GM18868 (cell line): ENCODE measurements around the gene SLC46A2.

ENCODE experiments used
- ATAC-seq: cut with Tn5 transposase; IDR thresholded peaks from one replicate; pipeline ENCODE4 v1.9.1; 2021; ENCODE audit warnings: mild to moderate bottlenecking, moderate library complexity; ENCODE audit not compliant: unreplicated experiment

Gene SLC46A2

GRCh38 chr9:112860451-112860850 is 30.2 kb downstream of the SLC46A2 start:
- no peak for ATAC-seq

GRCh38 chr9:112858625-112859147 is 32.0 kb downstream of the SLC46A2 start:
- peak; percentile 87 for ATAC-seq

- ATAC-seq = no peak
Measured at GRCh38 chr9:112858005-112858404, 32.7 kb downstream of the SLC46A2 start.

- no peak for ATAC-seq
Measured at GRCh38 chr9:112856843-112857242, 33.8 kb downstream of the SLC46A2 start.

GRCh38 chr9:112856200-112856599 is 34.5 kb downstream of the SLC46A2 start:
- no peak for ATAC-seq

- no peak for ATAC-seq
Measured at GRCh38 chr9:112854657-112855056, 36.0 kb downstream of the SLC46A2 start.

GRCh38 chr9:112853882-112854585 is 36.6 kb downstream of the SLC46A2 start:
- no peak for ATAC-seq

GRCh38 chr9:112852741-112853504 is 37.8 kb downstream of the SLC46A2 start:
- ATAC-seq = no peak

GRCh38 chr9:112850840-112851239 is 39.8 kb downstream of the SLC46A2 start:
- ATAC-seq = no peak

- no peak for ATAC-seq
Measured at GRCh38 chr9:112849363-112849922, 41.2 kb downstream of the SLC46A2 start.

GRCh38 chr9:112848316-112849151 is 42.1 kb downstream of the SLC46A2 start:
- no peak for ATAC-seq

GRCh38 chr9:112846528-112847488 is 43.9 kb downstream of the SLC46A2 start:
- no peak for ATAC-seq

- ATAC-seq = peak; percentile 74
Measured at GRCh38 chr9:112844771-112845542, 45.7 kb downstream of the SLC46A2 start.

- no peak for ATAC-seq
Measured at GRCh38 chr9:112842555-112842954, 48.1 kb downstream of the SLC46A2 start.

GRCh38 chr9:112841261-112841660 is 49.4 kb downstream of the SLC46A2 start:
- no peak for ATAC-seq

GRCh38 chr9:112839331-112839730 is 51.3 kb downstream of the SLC46A2 start:
- ATAC-seq = peak; percentile 50

GRCh38 chr9:112838342-112838741 is 52.3 kb downstream of the SLC46A2 start:
- no peak for ATAC-seq

GRCh38 chr9:112836394-112836793 is 54.3 kb downstream of the SLC46A2 start:
- no peak for ATAC-seq

- ATAC-seq = no peak
Measured at GRCh38 chr9:112833081-112833480, 57.6 kb downstream of the SLC46A2 start.
